IMR-90 (cell line): ENCODE data around the gene STARD13. TPM values are rescaled to one million over a fixed set of nuclear protein-coding genes. Genes with fewer than 3 reads are reported as not detected.
"Not testable (repeated sequence)": the region's sequence is repeated elsewhere in the genome, so short reads cannot be mapped to it uniquely, and the experiment has no call there.

Experiments
- ATAC-seq: fragments of 200-7000 bp; cut with Tn5 transposase; 2 replicates; pipeline ENCODE4 v1.9.1; 2020; ENCODE audit warnings: low read depth, mild to moderate bottlenecking, moderate library complexity
- BruUV-seq: library from RNA; stranded (reverse); fragments of 400-500 nt; replicated peaks from 2 replicates; lab custom pipeline; 2021; lab: Mats Ljungman, UMichigan
- CTCF ChIA-PET: fragments of 300-600 bp; formaldehyde crosslinking; extraction: SDS; loops from one replicate; lab custom pipeline; 2021; ENCODE audit warnings: antibody characterized with exemption; lab: Yijun Ruan, JAX
- POLR2A ChIA-PET: fragments of 300-600 bp; sonication (Branson Sonifier 250); formaldehyde crosslinking; loops from one replicate; lab custom pipeline; 2022; ENCODE audit warnings: antibody characterized with exemption; ENCODE audit not compliant: unreplicated experiment; lab: Charles Lee
- DNase-seq: peaks from one replicate; pipeline ENCODE4 v3.0.0; 2013
- H2AFZ ChIP-seq: replicated peaks from 2 replicates; pipeline ENCODE3; 2013; ENCODE audit warnings: low read length, mild to moderate bottlenecking; ENCODE audit not compliant: poor library complexity
- H2AK5ac ChIP-seq: 2 replicates; pipeline ENCODE4 v1.6.1; 2013; ENCODE audit warnings: low read depth, low read length, inconsistent platforms
- H2AK9ac ChIP-seq: replicated peaks from 2 replicates; pipeline ENCODE3; 2013; ENCODE audit warnings: mild to moderate bottlenecking, low read depth, low read length, moderate library complexity; ENCODE audit not compliant: poor library complexity
- H2BK120ac ChIP-seq: 2 replicates; pipeline ENCODE4 v1.6.1; 2013; ENCODE audit warnings: low read depth, low read length, inconsistent platforms
- H2BK15ac ChIP-seq: 3 replicates; pipeline ENCODE4 v1.6.1; 2013; ENCODE audit warnings: low read depth, low read length, inconsistent platforms
- H2BK20ac ChIP-seq: 2 replicates; pipeline ENCODE4 v1.6.1; 2013; ENCODE audit warnings: low read depth, mild to moderate bottlenecking, inconsistent platforms, low read length, moderate library complexity
- H2BK5ac ChIP-seq: 2 replicates; pipeline ENCODE4 v1.6.1; 2013; ENCODE audit warnings: mild to moderate bottlenecking, low read depth, low read length, inconsistent platforms; ENCODE audit not compliant: poor library complexity, severe bottlenecking
- H3K14ac ChIP-seq: replicated peaks from 2 replicates; pipeline ENCODE4 v1.6.1; 2013; ENCODE audit warnings: low read depth, low read length, inconsistent platforms
- H3K18ac ChIP-seq: 2 replicates; pipeline ENCODE4 v1.6.1; 2013; ENCODE audit warnings: low read depth, low read length, control low read depth
- H3K23ac ChIP-seq: 2 replicates; pipeline ENCODE4 v1.6.1; 2013; ENCODE audit warnings: low read depth, low read length, inconsistent platforms
- H3K27ac ChIP-seq: 2 replicates; pipeline ENCODE4 v1.5.1; 2013; ENCODE audit warnings: mild to moderate bottlenecking, control low read depth, low read length; ENCODE audit not compliant: insufficient read depth
- H3K27me3 ChIP-seq: 2 replicates; pipeline ENCODE4 v1.6.1; 2013; ENCODE audit warnings: low read length; ENCODE audit not compliant: control insufficient read depth, insufficient read depth
- H3K36me3 ChIP-seq: 2 replicates; pipeline ENCODE4 v1.6.1; 2013; ENCODE audit warnings: low read length, mixed read lengths; ENCODE audit not compliant: control insufficient read depth, insufficient read depth
- H3K4ac ChIP-seq: 2 replicates; pipeline ENCODE4 v1.6.1; 2013; ENCODE audit warnings: low read depth, low read length, inconsistent platforms
- H3K4me1 ChIP-seq: 2 replicates; pipeline ENCODE4 v1.6.1; 2013; ENCODE audit warnings: low read length, mixed read lengths; ENCODE audit not compliant: control insufficient read depth, insufficient read depth
- H3K4me2 ChIP-seq: 2 replicates; pipeline ENCODE4 v1.6.1; 2013; ENCODE audit warnings: low read depth, mild to moderate bottlenecking, control low read depth, low read length, moderate library complexity
- H3K4me3 ChIP-seq: 2 replicates; pipeline ENCODE4 v1.5.1; 2013; ENCODE audit warnings: low read depth, mild to moderate bottlenecking, control low read depth, low read length, moderate library complexity; ENCODE audit not compliant: insufficient read depth
- H3K56ac ChIP-seq: 2 replicates; pipeline ENCODE4 v1.6.1; 2013; ENCODE audit warnings: low read length, inconsistent platforms; ENCODE audit not compliant: insufficient read depth; ENCODE audit errors: extremely low read depth
- H3K79me1 ChIP-seq, 2 experiments: 2 replicates each; pipeline ENCODE4 v1.6.1; 2013; ENCODE audit warnings: low read length in 2 of 2, inconsistent platforms in 1 of 2, low read depth in 1 of 2
- H3K9ac ChIP-seq: 2 replicates; pipeline ENCODE4 v1.6.1; 2013; ENCODE audit warnings: low read depth, low read length, control low read depth
- H3K9me1 ChIP-seq: 2 replicates; pipeline ENCODE4 v1.6.1; 2013; ENCODE audit warnings: low read length, inconsistent platforms; ENCODE audit not compliant: insufficient read depth
- H3K9me3 ChIP-seq: 2 replicates; pipeline ENCODE4 v1.6.1; 2013; ENCODE audit warnings: low read length; ENCODE audit not compliant: control insufficient read depth, insufficient read depth
- H4K20me1 ChIP-seq: 2 replicates; pipeline ENCODE4 v1.6.1; 2013; ENCODE audit warnings: low read length, inconsistent platforms; ENCODE audit not compliant: insufficient read depth
- H4K5ac ChIP-seq: 2 replicates; pipeline ENCODE4 v1.6.1; 2013; ENCODE audit warnings: mild to moderate bottlenecking, low read depth, low read length, control low read depth
- H4K8ac ChIP-seq, 2 experiments: 2 replicates each; pipeline ENCODE4 v1.6.1; 2013; ENCODE audit warnings: low read depth in 2 of 2, low read length in 2 of 2, control low read depth in 1 of 2, inconsistent platforms in 1 of 2
- H4K91ac ChIP-seq: 2 replicates; pipeline ENCODE4 v1.6.1; 2013; ENCODE audit warnings: low read depth, low read length, inconsistent platforms; ENCODE audit not compliant: insufficient read depth
- WGBS, 2 experiments: methylation state at CpG; one replicate each; pipeline versions ENCODE4 v1.1.5 to v1.1.7; 2013; ENCODE audit warnings: missing lambda C conversion rate in 2 of 2; ENCODE audit not compliant: insufficient read length in 1 of 2; ENCODE audit errors: extremely low coverage in 2 of 2; 5-methylcytosine and 5-hydroxymethylcytosine counted together
- dilution Hi-C: fragments of 300-500 bp; cut with HindIII; formaldehyde crosslinking; loops from one replicate; pipeline ENCODE4 v1.14.3; 2018; ENCODE audit warnings: low sequenced_read_pairs; ENCODE audit not compliant: unreplicated experiment
- in situ Hi-C: fragments of 300-500 bp; cut with MboI; formaldehyde crosslinking; loops from 3 replicates; pipeline ENCODE4 v1.14.3; 2019; ENCODE audit warnings: low sequenced_read_pairs, inconsistent platforms, mixed read lengths
- intact Hi-C: fragments of 100-400 bp; cut with micrococcal nuclease; formaldehyde crosslinking; loops from 2 replicates; pipeline ENCODE4 v1.10.0; 2022
- polyA plus RNA-seq, 3 experiments: library from polyadenylated mRNA; depleted of rRNA; stranded (reverse); fragments of >200 nt; gene quantifications; 2 replicates each; pipeline ENCODE4 v1.2.3, GENCODE V29; 2012; ENCODE audit warnings: low replicate concordance in 1 of 3
- total RNA-seq: library from RNA; depleted of rRNA; stranded (reverse); fragments of >200 nt; gene quantifications from 2 replicates; pipeline ENCODE4 v1.2.3, GENCODE V29; 2012

Gene STARD13
- total and polyA plus RNA-seq, 2 of the 4 experiments (the other 2 are of a cell fraction) = 23.6 to 46.6 TPM

DNA sequence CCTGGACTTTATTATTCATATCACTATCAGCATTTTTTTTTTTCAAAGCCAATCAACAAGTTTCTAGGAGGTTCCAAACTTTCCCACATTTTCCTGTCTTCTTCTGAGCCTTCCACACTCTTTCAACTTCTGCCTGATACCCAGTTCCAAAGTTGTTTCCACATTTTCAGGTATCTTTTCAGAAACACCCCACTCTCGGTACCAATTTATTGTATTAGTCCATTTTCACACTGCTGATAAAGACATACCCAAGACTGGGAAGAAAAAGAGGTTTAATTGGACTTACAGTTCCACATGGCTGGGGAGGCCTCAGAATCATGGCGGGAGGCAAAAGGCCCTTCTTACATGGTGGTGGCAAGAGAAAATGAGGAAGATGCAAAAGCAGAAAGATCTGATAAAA, 122.8 kb downstream of the STARD13 start:
- DNase-seq, H3K4ac ChIP-seq, H3K27ac ChIP-seq, H3K14ac ChIP-seq, H3K4me3 ChIP-seq, intact Hi-C loops, H3K27me3 ChIP-seq, H3K56ac ChIP-seq, BruUV-seq, H2BK5ac ChIP-seq, H4K5ac ChIP-seq, ATAC-seq, H3K23ac ChIP-seq, in situ Hi-C loops, H3K18ac ChIP-seq, H2BK120ac ChIP-seq, dilution Hi-C loops, H3K9me1 ChIP-seq, H2BK20ac ChIP-seq, H4K20me1 ChIP-seq, H4K8ac ChIP-seq, H3K4me1 ChIP-seq, POLR2A ChIA-PET, H3K9me3 ChIP-seq, H4K91ac ChIP-seq, H3K9ac ChIP-seq, CTCF ChIA-PET, H3K4me2 ChIP-seq, H2BK15ac ChIP-seq, H2AK5ac ChIP-seq, H2AK9ac ChIP-seq, H2AFZ ChIP-seq: not testable (repeated sequence)
- peaks cover 47% of the 10 kb centered on the region for H3K36me3 ChIP-seq
- WGBS, 2 experiments = no CpG with 5 or more reads among the region's 2 CpGs
- peaks cover 45 to 51% of the 10 kb centered on the region in 2 experiments for H3K79me1 ChIP-seq
